Measurements from ENCODE around the gene FAM135A.

- TF ChIP-seq CTCF (IDR thresholded peaks at IDR 0.05) (no peak), EP300 (IDR thresholded peaks at IDR 0.05) (no peak)
Measured at GRCh38 chr6:70537266-70537665, 124.0 kb downstream of the FAM135A start.

Measured in upper lobe of left lung (tissue), 4 donors.